B cell (primary cell): ENCODE results near the gene SIAH3.

Experiments
- EZH2 ChIP-seq: IDR thresholded peaks from 2 replicates; pipeline ENCODE4 v1.6.1; 2012; ENCODE audit warnings: borderline replicate concordance, low read depth, mild to moderate bottlenecking, moderate library complexity, low read length; ENCODE audit not compliant: insufficient read depth, poor library complexity, severe bottlenecking
- TF ChIP-seq, protein P1 (sequence below): fragments of 200-600 bp; IDR thresholded peaks from one replicate; pipeline ENCODE4 v1.8.0; 2022; ENCODE audit warnings: antibody characterized with exemption, mild to moderate bottlenecking

DNA sequence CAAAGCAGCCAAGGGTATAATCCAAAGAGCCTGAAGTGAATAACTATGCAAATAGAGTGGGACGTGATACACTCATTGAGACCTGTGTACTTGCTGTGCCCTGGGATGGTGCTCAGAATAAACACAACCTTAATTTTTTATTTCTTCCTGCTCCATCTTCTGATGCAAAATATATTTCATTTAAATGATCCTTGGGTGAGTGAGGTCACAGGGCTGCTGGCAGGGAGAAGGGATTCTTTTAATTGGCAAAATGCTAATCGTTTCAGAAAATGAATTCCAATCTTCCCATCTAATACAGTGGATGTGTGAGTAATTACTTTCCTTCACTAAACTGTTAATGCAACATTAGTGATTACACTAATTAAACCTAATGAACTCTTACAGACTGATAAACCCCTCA, 63.5 kb downstream of the SIAH3 start:
- TF ChIP-seq, protein P1, sequence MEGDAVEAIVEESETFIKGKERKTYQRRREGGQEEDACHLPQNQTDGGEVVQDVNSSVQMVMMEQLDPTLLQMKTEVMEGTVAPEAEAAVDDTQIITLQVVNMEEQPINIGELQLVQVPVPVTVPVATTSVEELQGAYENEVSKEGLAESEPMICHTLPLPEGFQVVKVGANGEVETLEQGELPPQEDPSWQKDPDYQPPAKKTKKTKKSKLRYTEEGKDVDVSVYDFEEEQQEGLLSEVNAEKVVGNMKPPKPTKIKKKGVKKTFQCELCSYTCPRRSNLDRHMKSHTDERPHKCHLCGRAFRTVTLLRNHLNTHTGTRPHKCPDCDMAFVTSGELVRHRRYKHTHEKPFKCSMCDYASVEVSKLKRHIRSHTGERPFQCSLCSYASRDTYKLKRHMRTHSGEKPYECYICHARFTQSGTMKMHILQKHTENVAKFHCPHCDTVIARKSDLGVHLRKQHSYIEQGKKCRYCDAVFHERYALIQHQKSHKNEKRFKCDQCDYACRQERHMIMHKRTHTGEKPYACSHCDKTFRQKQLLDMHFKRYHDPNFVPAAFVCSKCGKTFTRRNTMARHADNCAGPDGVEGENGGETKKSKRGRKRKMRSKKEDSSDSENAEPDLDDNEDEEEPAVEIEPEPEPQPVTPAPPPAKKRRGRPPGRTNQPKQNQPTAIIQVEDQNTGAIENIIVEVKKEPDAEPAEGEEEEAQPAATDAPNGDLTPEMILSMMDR = no peak
- TF ChIP-seq EZH2 = no peak
